ENCODE measurements around the gene CALHM3.
"Not testable (repeated sequence)": the region's sequence is repeated elsewhere in the genome, so short reads cannot be mapped to it uniquely, and the experiment has no call there.

The CALHM3 gene

GRCh38 chr10:103502849-103503660 lies 24.0 kb upstream of the CALHM3 start:
- no peak for DNase-seq

- no peak for DNase-seq
Observed at GRCh38 chr10:103501186-103501585, 22.1 kb upstream of the CALHM3 start.

GRCh38 chr10:103500481-103500880 lies 21.4 kb upstream of the CALHM3 start:
- DNase-seq = no peak

GRCh38 chr10:103499881-103500280 lies 20.8 kb upstream of the CALHM3 start:
- DNase-seq = no peak

GRCh38 chr10:103498936-103499638 lies 20.0 kb upstream of the CALHM3 start:
- DNase-seq = no peak

- no peak for DNase-seq
Observed at GRCh38 chr10:103497161-103497915, 18.3 kb upstream of the CALHM3 start.

- DNase-seq = no peak
Observed at GRCh38 chr10:103495321-103495720, 16.3 kb upstream of the CALHM3 start.

- peak; percentile 30 for DNase-seq
Observed at GRCh38 chr10:103493916-103494877, 15.2 kb upstream of the CALHM3 start.

- no peak for DNase-seq
Observed at GRCh38 chr10:103493362-103493915, 14.4 kb upstream of the CALHM3 start, which contains the start of gene NEURL1. NEURL1 (plus strand) TSS chr10:103493705; CDS start chr10:103494388, 683 bp downstream.

- no peak for DNase-seq
Observed at GRCh38 chr10:103492655-103493261, 13.7 kb upstream of the CALHM3 start.

- no peak for DNase-seq
Observed at GRCh38 chr10:103491729-103492364, 12.8 kb upstream of the CALHM3 start.

GRCh38 chr10:103490986-103491314 lies 11.9 kb upstream of the CALHM3 start:
- no peak for DNase-seq

GRCh38 chr10:103487410-103487708 lies 8.3 kb upstream of the CALHM3 start:
- no peak for DNase-seq

GRCh38 chr10:103486635-103487409 lies 7.8 kb upstream of the CALHM3 start:
- not testable (repeated sequence) for DNase-seq

- DNase-seq = no peak
Observed at GRCh38 chr10:103481974-103482531, 3.0 kb upstream of the CALHM3 start.

GRCh38 chr10:103480521-103480920 lies 1.5 kb upstream of the CALHM3 start:
- DNase-seq = no peak

GRCh38 chr10:103478671-103479070 lies 369 bp downstream of the CALHM3 start:
- no peak for DNase-seq

GRCh38 chr10:103476046-103476768 lies 2.8 kb downstream of the CALHM3 start:
- DNase-seq = no peak

GRCh38 chr10:103475437-103475836 lies 3.6 kb downstream of the CALHM3 start:
- no peak for DNase-seq

Measured in activated gamma-delta T cell (primary cell).